Left ventricle myocardium inferior (tissue), 1 donor: ENCODE data around the gene SAMD14. TPM values are rescaled to one million over a fixed set of nuclear protein-coding genes. Genes with fewer than 3 reads are reported as not detected.
A peak's percentile ranks its signal among the peaks of the same experiment; 100 is the strongest.

ENCODE experiments used
- DNase-seq: peaks from one replicate; pipeline ENCODE4 v3.0.0-alpha.2; 2020
- H3K27ac ChIP-seq: fragments of 200-600 bp; replicated peaks from 2 replicates; pipeline ENCODE4 v1.8.0; 2021
- H3K27me3 ChIP-seq: fragments of 200-600 bp; 2 replicates; pipeline ENCODE4 v1.8.0; 2021; ENCODE audit warnings: low read depth
- H3K36me3 ChIP-seq: fragments of 200-600 bp; 2 replicates; pipeline ENCODE4 v1.8.0; 2021
- H3K4me1 ChIP-seq: fragments of 200-600 bp; 2 replicates; pipeline ENCODE4 v1.8.0; 2021
- H3K4me3 ChIP-seq: fragments of 200-600 bp; 2 replicates; pipeline ENCODE4 v1.8.0; 2021; ENCODE audit warnings: mild to moderate bottlenecking, moderate library complexity
- H3K9me3 ChIP-seq: fragments of 200-600 bp; replicated peaks from 2 replicates; pipeline ENCODE4 v1.8.0; 2021
- intact Hi-C: fragments of 100-400 bp; cut with micrococcal nuclease; formaldehyde crosslinking; loops from one replicate; pipeline ENCODE4 v1.11.0; 2022
- total RNA-seq: library from RNA; stranded (reverse); fragmentation: NEBNext Ultra II Directional; extraction: Animal tissue kit (Norgen Biotek cat#: 25700); gene quantifications from one replicate; pipeline ENCODE4 v1.2.1, GENCODE V29; 2021
- TF ChIP-seq, protein P1 (sequence below): fragments of 200-600 bp; IDR thresholded peaks from 2 replicates; pipeline ENCODE4 v1.8.0; 2021; ENCODE audit warnings: antibody characterized with exemption, mild to moderate bottlenecking, borderline replicate concordance
- donor health status: DM: no; HTN: yes; CAD: no; lungs with severe emphysema.

SAMD14 gene
- total RNA-seq, 1 donor from 2014 or later = 1.6 TPM

DNA sequence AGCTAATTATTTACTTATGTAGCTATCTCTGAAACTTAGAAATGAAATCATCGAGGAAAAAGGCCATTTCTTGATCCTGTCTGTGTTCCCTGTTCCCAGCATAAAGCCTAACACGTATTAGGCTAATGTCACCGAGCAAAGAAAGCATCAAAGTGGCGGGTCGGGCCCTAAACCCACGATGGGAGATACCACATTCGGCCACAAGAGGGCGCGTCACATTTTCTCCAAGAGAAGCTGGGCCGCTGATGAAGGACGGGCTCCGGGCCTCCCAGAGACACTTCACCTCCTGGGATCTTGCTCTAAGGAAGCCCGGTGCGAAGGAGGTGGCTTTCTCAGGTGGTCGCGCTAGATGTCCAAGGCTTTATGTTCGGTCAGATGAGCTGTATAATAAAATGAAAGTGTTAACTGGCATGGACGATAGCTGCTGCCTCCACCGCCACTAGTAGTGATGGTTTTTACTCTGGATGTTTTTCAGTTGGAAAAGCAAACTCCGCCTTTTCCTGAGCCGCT is 35.7 kb downstream of the SAMD14 start:
- intact Hi-C loops = loop anchor here (10.0 kb wide), 1 partner anchor 71 kb away; the partner anchor contains the start of gene SGCA
- Histone ChIP-seq H3K27ac (peak overlapping the region; percentile 97), H3K36me3 (peaks cover 27% of the 10 kb centered on the region), H3K27me3 (no peaks in the 10 kb centered on the region), H3K9me3 (no peaks in the 10 kb centered on the region), H3K4me3 (peak overlapping the region; percentile 99), H3K4me1 (peaks cover 53% of the 10 kb centered on the region)
- TF ChIP-seq, protein P1, sequence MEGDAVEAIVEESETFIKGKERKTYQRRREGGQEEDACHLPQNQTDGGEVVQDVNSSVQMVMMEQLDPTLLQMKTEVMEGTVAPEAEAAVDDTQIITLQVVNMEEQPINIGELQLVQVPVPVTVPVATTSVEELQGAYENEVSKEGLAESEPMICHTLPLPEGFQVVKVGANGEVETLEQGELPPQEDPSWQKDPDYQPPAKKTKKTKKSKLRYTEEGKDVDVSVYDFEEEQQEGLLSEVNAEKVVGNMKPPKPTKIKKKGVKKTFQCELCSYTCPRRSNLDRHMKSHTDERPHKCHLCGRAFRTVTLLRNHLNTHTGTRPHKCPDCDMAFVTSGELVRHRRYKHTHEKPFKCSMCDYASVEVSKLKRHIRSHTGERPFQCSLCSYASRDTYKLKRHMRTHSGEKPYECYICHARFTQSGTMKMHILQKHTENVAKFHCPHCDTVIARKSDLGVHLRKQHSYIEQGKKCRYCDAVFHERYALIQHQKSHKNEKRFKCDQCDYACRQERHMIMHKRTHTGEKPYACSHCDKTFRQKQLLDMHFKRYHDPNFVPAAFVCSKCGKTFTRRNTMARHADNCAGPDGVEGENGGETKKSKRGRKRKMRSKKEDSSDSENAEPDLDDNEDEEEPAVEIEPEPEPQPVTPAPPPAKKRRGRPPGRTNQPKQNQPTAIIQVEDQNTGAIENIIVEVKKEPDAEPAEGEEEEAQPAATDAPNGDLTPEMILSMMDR = peak; percentile 96
- DNase-seq = peak; percentile 92

DNA sequence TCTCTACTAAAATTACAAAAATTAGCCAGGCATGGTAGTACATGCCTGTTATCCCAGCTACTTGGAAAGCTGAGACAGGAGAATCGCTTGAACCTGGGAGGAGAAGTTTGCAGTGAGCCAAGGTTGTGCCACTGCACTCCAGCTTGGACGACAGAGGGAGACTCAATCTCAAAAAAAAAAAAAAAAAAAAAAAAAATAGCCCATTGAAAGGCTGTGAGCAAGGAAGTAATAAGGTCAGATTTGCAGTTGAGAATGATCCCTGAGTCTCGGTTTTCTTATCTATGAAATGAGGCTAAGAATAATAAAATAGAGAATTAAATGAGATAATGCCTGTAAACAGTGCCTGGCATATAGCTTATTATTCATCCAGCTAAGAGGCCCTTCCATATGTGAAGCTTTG is 36.2 kb downstream of the SAMD14 start:
- no peaks in the 10 kb centered on the region for H3K27me3 ChIP-seq
- H3K4me1 ChIP-seq = peaks cover 48% of the 10 kb centered on the region
- intact Hi-C loops = loop anchor here (10.0 kb wide), 1 partner anchor 71 kb away; the partner anchor contains the start of gene SGCA
- H3K4me3 ChIP-seq = no peak overlapping the region
- H3K36me3 ChIP-seq = peaks cover 26% of the 10 kb centered on the region
- H3K9me3 ChIP-seq = no peaks in the 10 kb centered on the region
- DNase-seq = no peak
- H3K27ac ChIP-seq = peak overlapping the region; percentile 97
- TF ChIP-seq, protein P1 = no peak

DNA sequence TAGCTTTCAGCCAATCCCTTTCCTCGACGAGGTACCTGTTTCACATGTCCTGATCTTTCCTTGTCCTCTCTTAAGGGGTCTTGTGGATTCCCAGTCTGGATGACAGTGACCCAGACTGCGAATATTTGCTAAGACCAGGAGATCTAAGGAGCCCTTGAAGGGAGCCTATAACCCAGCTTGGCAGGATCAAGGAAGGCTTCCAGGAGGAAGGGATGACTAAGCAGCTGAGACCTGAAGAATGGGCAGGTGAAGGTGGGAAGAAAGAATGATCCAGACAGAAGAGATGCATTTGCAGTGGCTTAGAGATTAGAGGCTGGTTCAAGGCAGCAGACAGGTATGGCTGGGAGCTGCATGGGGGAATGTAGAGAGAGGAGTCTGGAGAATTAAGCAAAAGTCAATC is 36.7 kb downstream of the SAMD14 start:
- TF ChIP-seq, protein P1 = no peak
- Histone ChIP-seq H3K9me3 (no peaks in the 10 kb centered on the region), H3K36me3 (peaks cover 20% of the 10 kb centered on the region), H3K4me1 (peaks cover 42% of the 10 kb centered on the region), H3K4me3 (no peak overlapping the region), H3K27me3 (no peaks in the 10 kb centered on the region), H3K27ac (no peak overlapping the region)
- intact Hi-C loops = loop anchor here (10.0 kb wide), 1 partner anchor 72 kb away; the partner anchor contains the start of gene SGCA
- no peak for DNase-seq

DNA sequence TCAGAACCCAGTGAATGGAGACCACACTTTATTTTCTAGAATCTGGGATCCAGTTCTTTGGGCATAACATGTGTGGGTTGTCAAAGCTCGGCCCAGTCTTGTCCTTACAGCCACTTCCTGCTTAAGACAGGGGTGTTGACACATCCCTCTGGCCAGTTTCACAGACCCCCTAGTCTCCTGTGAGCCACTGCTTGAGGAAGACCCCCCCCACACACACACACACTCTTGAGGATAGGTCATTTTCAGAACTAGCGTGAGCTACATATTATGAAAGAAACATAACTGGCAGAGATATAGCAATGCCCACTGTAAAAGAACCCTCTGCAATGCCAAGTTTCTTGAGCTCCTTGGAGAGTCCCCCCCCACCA is 38.1 kb downstream of the SAMD14 start:
- Histone ChIP-seq H3K4me3 (no peak overlapping the region), H3K27me3 (no peaks in the 10 kb centered on the region), H3K36me3 (peaks cover 8% of the 10 kb centered on the region), H3K27ac (no peak overlapping the region), H3K9me3 (no peaks in the 10 kb centered on the region), H3K4me1 (peaks cover 29% of the 10 kb centered on the region)
- TF ChIP-seq, protein P1 = no peak
- intact Hi-C loops = loop anchor here (10.0 kb wide), 1 partner anchor 73 kb away; the partner anchor contains the start of gene SGCA
- no peak for DNase-seq

DNA sequence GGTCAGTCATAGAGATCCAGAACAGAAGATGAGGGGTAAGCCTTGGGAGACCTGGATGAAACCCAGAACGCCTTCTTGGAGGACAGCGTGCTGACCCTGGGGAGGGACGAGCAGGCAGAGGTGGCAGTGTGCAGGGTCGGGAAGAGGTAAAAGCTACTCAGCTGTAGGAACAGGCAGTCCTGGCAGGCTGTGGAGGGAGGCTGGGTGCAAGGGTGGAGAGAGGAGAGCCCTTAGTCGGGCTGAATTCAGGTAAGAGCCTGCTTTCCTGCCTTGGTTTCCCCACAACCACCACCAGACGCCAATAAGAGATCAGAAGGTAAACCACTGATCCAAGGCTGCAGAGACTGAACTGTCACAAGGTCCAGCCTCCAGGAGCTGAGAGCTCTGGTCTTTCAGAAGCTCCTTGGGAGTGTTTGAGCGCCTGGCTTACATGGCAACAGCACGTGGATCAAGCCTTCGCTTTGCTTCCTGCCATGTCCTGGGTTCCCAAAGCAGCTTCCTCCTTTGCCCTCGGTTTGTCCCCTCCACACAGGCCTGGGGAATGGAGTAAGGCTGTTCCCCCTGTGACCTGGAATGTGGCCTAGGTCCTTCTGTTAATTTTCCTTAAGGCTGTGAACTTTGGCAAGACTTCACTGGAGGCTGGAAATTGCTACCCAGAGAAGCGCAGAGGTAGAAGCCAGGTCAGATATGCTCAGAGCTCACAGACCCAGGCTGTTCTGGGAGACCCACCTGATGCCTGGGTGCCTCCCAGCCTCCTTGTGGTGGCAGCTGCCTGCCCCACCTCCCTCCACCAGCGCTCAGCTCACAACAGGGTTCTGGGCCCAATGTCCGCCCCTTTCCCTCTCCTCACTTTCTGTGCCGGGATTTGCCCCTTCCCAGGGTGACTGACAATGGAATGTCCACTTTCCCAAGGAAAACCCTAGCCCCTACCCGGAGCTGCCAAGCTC is 38.7 kb downstream of the SAMD14 start:
- no peaks in the 10 kb centered on the region for H3K9me3 ChIP-seq
- no peak overlapping the region for H3K27ac ChIP-seq
- no peak for DNase-seq
- H3K36me3 ChIP-seq = peaks cover 8% of the 10 kb centered on the region
- TF ChIP-seq, protein P1 = no peak
- no peak overlapping the region for H3K4me3 ChIP-seq
- intact Hi-C loops = loop anchor here (10.0 kb wide), 1 partner anchor 74 kb away; the partner anchor contains the start of gene SGCA
- H3K27me3 ChIP-seq = no peaks in the 10 kb centered on the region
- H3K4me1 ChIP-seq = peaks cover 22% of the 10 kb centered on the region
